ENCODE measurements around the gene BCAP31.

DNA sequence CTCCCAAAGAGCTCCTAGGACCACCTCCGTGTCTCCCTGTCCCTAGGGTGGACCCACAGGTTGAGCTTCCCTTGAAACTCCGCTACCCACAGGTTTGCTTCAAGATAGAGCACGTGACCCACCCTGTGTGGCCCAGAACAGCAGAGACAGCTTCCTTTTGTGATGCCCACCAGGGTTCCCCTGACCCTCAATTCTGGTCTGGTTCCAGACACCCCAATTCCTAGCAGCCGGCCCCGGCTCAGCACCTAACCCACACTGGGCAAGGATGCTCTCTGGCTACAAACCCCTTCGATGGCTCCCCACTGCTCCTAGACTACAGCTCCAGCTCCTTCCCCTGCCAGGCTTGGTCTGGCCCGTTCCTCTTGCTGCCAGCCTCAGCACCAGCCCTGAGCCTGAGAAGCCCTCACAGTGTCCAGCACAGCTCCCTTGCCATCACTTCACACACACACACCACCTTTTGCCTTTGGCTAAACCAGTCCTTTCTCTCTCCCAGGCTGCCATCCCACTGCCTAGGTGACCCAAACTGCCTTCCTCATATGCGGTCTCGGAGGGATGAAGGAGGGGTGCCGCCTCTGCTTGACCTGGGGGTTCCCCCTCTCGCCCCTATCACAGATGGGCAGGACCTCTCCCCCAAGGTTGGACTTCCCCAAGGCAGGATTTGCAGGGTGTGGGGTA lies 56.8 kb downstream of the BCAP31 start:
- TF ChIP-seq POLR2A (IDR thresholded peaks at IDR 0.05) = no peak
- TF ChIP-seq, protein P1, sequence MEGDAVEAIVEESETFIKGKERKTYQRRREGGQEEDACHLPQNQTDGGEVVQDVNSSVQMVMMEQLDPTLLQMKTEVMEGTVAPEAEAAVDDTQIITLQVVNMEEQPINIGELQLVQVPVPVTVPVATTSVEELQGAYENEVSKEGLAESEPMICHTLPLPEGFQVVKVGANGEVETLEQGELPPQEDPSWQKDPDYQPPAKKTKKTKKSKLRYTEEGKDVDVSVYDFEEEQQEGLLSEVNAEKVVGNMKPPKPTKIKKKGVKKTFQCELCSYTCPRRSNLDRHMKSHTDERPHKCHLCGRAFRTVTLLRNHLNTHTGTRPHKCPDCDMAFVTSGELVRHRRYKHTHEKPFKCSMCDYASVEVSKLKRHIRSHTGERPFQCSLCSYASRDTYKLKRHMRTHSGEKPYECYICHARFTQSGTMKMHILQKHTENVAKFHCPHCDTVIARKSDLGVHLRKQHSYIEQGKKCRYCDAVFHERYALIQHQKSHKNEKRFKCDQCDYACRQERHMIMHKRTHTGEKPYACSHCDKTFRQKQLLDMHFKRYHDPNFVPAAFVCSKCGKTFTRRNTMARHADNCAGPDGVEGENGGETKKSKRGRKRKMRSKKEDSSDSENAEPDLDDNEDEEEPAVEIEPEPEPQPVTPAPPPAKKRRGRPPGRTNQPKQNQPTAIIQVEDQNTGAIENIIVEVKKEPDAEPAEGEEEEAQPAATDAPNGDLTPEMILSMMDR (IDR thresholded peaks at IDR 0.05) = no peak
